Measurements from ENCODE around the gene BCL2.
A peak's percentile ranks its signal among the peaks of the same experiment; 100 is the strongest.

The BCL2 gene

GRCh38 chr18:63145851-63146555, 173.6 kb downstream of the BCL2 start:
- DNase-seq (ENCODE audit: insufficient read length) = no peak
- peak; percentile 33 for FAIRE-seq
- TF ChIP-seq TAF1 (IDR thresholded peaks at IDR 0.05; ENCODE audit: borderline replicate concordance, low read depth, low read length) (no peak), POLR2AphosphoS5 (IDR thresholded peaks at IDR 0.05; ENCODE audit: low read depth, low read length) (0 out of 2 replicates have a peak, but pooled peaks have one; percentile 29)

- no peak for TF ChIP-seq POLR2A (IDR thresholded peaks at IDR 0.05; ENCODE audit: low read depth, low read length)
- TF ChIP-seq TAF1 (IDR thresholded peaks at IDR 0.05; ENCODE audit: borderline replicate concordance, low read depth, low read length) = no peak
- no peak for TF ChIP-seq POLR2AphosphoS5 (IDR thresholded peaks at IDR 0.05; ENCODE audit: low read depth, low read length)
- FAIRE-seq = no peak
These were observed 174.3 kb downstream of the BCL2 start for GRCh38 chr18:63145166-63145850.

GRCh38 chr18:63144748-63145147, 174.8 kb downstream of the BCL2 start:
- no peak for FAIRE-seq
- no peak for DNase-seq (ENCODE audit: insufficient read length)
- TF ChIP-seq POLR2A (IDR thresholded peaks at IDR 0.05; ENCODE audit: low read depth, low read length) (no peak), POLR2AphosphoS5 (IDR thresholded peaks at IDR 0.05; ENCODE audit: low read depth, low read length) (no peak), TAF1 (IDR thresholded peaks at IDR 0.05; ENCODE audit: borderline replicate concordance, low read depth, low read length) (no peak)

More at GRCh38 chr18:63145166-63145850, 174.3 kb downstream of the BCL2 start:
- DNase-seq (ENCODE audit: insufficient read length) = no peak

- no peak for DNase-seq (ENCODE audit: insufficient read length)
- no peak for TF ChIP-seq POLR2A (IDR thresholded peaks at IDR 0.05; ENCODE audit: low read depth, low read length)
- 0 out of 2 replicates have a peak, but pooled peaks have one; percentile 30 for TF ChIP-seq POLR2AphosphoS5 (IDR thresholded peaks at IDR 0.05; ENCODE audit: low read depth, low read length)
- FAIRE-seq = no peak
These were observed 176.2 kb downstream of the BCL2 start for GRCh38 chr18:63143330-63143771.

GRCh38 chr18:63142594-63143225, 176.9 kb downstream of the BCL2 start:
- no peak for DNase-seq (ENCODE audit: insufficient read length)
- FAIRE-seq = peak; percentile 79
- TF ChIP-seq POLR2A (IDR thresholded peaks at IDR 0.05; ENCODE audit: low read depth, low read length) (no peak), TAF1 (IDR thresholded peaks at IDR 0.05; ENCODE audit: borderline replicate concordance, low read depth, low read length) (no peak), POLR2AphosphoS5 (IDR thresholded peaks at IDR 0.05; ENCODE audit: low read depth, low read length) (peak; percentile 16; the same call in 1 of the 2 replicates)

DNA sequence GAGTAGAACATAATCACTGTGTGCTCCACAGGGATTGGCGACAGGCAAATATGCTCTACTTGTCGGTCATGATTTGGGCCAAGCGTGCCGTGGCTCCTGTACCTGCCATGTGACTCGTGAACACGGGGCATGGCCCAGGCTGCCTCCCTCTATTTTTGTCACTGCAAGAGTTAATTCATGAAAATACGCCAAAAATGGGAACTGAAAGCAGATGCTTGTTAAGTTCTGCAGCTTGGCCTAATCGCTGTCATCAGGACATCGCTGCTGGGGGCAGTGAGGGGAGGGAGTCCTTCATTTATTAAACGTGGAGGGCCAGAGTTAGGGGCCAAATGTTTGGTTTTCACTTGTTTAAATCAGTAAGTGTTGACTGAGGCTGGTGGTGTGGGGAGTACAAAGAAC, 177.8 kb downstream of the BCL2 start:
- no peak for DNase-seq (ENCODE audit: insufficient read length)
- FAIRE-seq = peak; percentile 99
- TF ChIP-seq TAF1 (IDR thresholded peaks at IDR 0.05; ENCODE audit: borderline replicate concordance, low read depth, low read length) (no peak), POLR2AphosphoS5 (IDR thresholded peaks at IDR 0.05; ENCODE audit: low read depth, low read length) (peak; percentile 67)

DNA sequence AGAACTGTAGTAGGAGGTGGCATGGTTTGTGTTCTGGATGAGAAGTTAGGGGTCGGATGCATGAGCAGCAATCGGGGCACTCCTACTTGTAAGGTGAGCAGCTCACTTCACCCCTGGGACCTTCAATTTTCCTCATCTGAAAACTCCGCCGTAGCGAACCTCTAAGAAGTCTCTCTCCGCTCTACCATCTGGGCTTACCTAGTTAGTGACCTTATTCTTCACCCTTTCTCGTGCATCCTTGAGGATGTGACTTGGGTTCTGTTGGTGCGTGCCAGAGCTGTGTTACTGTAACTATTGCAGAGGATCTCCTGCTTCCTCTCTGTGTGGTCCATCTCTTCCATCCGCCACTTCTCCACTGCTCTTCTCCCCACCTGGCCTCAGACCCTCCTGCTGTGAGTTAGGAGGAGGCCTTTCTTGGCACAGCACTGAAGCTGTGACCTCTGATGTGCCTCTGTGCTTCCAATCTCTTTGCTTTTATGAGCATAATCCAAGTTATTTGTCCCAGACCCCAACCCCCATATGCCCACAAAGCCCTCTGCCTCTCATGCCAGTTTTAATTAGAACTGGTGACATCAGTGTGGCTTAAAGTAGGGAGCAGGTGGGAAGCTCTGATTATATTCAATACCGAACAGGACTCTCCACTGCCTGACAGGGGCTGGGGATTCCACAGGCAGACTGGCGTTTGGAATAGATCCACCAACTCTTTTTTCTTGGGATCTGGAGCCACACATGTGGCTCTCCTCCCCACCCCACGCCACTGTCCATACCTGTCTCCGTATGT, 178.4 kb downstream of the BCL2 start:
- DNase-seq (ENCODE audit: insufficient read length) (no peak), FAIRE-seq (peak; percentile 66)
- no peak; the same call in none of the 2 replicates for TF ChIP-seq POLR2A (IDR thresholded peaks at IDR 0.05; ENCODE audit: low read depth, low read length)

GRCh38 chr18:63140038-63140450, 179.5 kb downstream of the BCL2 start:
- TF ChIP-seq TAF1 (IDR thresholded peaks at IDR 0.05; ENCODE audit: borderline replicate concordance, low read depth, low read length) = no peak
- TF ChIP-seq POLR2A (IDR thresholded peaks at IDR 0.05; ENCODE audit: low read depth, low read length) = no peak
- TF ChIP-seq POLR2AphosphoS5 (IDR thresholded peaks at IDR 0.05; ENCODE audit: low read depth, low read length) = no peak

DNA sequence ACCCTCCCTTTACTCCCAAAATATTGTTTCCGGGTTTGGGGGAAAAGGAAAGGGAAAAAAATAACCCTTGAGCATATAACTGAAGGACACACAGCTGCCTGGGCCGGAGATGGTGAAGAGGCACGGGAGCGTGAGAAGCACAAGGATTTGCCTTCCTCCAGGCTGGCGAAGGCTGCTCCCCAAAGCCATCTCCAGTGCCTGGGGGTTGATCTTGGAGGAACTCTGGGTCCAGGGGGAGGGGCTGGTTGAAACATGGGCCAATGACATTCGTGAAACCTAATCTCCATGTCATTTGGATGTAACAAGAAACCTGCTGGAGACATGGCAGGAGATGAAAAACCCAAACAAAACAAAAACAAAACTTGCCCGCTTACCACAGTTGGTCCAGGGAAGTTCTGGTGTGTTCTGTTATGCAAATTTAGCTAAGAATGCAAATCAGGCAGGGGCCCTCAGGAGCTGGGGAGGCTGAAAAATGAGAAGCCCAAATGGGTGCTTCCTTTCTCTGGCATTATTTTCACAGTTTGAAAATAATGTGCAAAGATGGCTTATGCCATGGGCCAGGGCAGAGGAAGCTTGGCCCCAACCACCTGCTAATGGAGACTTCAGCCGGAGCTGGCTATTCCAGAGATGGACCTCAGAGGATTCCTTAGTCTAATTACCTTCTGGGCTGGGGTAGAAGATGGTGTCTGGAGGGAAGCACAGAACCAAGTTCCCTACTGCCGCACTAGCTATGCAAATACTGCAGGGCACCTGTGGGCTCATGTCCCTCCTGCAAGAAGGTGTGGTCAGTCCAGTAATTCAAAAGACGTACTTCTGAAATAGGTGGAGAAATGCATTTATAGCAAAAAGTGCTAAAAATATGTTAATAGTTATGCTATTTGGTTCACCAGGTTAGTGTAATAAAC, 180.9 kb downstream of the BCL2 start:
- DNase-seq (ENCODE audit: insufficient read length) (no peak), FAIRE-seq (no peak)
- 0 out of 2 replicates have a peak, but pooled peaks have one; percentile 1 for TF ChIP-seq TAF1 (IDR thresholded peaks at IDR 0.05; ENCODE audit: borderline replicate concordance, low read depth, low read length)
- TF ChIP-seq POLR2A (IDR thresholded peaks at IDR 0.05; ENCODE audit: low read depth, low read length) = no peak

More at GRCh38 chr18:63140038-63140450, 179.5 kb downstream of the BCL2 start:
- FAIRE-seq = no peak
- no peak for DNase-seq (ENCODE audit: insufficient read length)

GRCh38 chr18:63137999-63138435, 181.6 kb downstream of the BCL2 start:
- peak; percentile 97 for FAIRE-seq

More at GRCh38 chr18:63137999-63138435, 181.6 kb downstream of the BCL2 start:
- TF ChIP-seq POLR2A (IDR thresholded peaks at IDR 0.05; ENCODE audit: low read depth, low read length) (peak; percentile 59; the same call in 1 of the 2 replicates), TAF1 (IDR thresholded peaks at IDR 0.05; ENCODE audit: borderline replicate concordance, low read depth, low read length) (0 out of 2 replicates have a peak, but pooled peaks have one; percentile 8), POLR2AphosphoS5 (IDR thresholded peaks at IDR 0.05; ENCODE audit: low read depth, low read length) (peak; percentile 67)
- DNase-seq (ENCODE audit: insufficient read length) = no peak

Data from GM12892 (cell line).